Measurements from ENCODE around the gene MTHFD1L. TPM values are rescaled to one million over a fixed set of nuclear protein-coding genes. Genes with fewer than 3 reads are reported as not detected.

MTHFD1L gene
- polyA plus RNA-seq, 2 of the 4 experiments (the other 2 are of a cell fraction), result 27.2 to 63.2 TPM

- Histone ChIP-seq H3K4me3 (no peak overlapping the region), H3K27ac (no peak overlapping the region), H3K4me1 (no peaks in the 10 kb centered on the region), H3K4me2 (no peak overlapping the region), H3K9me3 (no peaks in the 10 kb centered on the region)
- no peak for TF ChIP-seq HES2 (IDR thresholded peaks at IDR 0.05)
- TF ChIP-seq EP300 (IDR thresholded peaks at IDR 0.05), result no peak
- TF ChIP-seq BCL3 (IDR thresholded peaks at IDR 0.05), result no peak
- TF ChIP-seq ZNF302 (CRISPR knock-in tag; IDR thresholded peaks at IDR 0.05), result no peak
- TF ChIP-seq RAD21 (conservative IDR thresholded peaks at IDR 0.05 in 1 of 2, IDR thresholded peaks at IDR 0.05 in 1 of 2), result no peak
- no peak for ATAC-seq
- FAIRE-seq, result no peak
- ChIA-PET POLR2A (no interaction called here), CTCF (interaction anchor here (1.0 to 1.3 kb wide), 2 partner anchors 13 to 215 kb away, joined by 3 read pairs; no protein-coding TSS in a partner anchor)
- no peak for DNase-seq (ENCODE audit: low read depth in 1 of 2, low spot score in 1 of 2)
- WGBS (ENCODE audit: missing lambda C conversion rate), result 86% methylated on average over 8 of the region's 8 CpGs
Observed at GRCh38 chr6:151109361-151109760, 243.9 kb downstream of the MTHFD1L start.

GRCh38 chr6:151109869-151110575 is 244.5 kb downstream of the MTHFD1L start:
- ATAC-seq, result no peak
- CTCF ChIA-PET, result no interaction called here

GRCh38 chr6:151110576-151110905 is 245.0 kb downstream of the MTHFD1L start:
- ATAC-seq (no peak), DNase-seq (ENCODE audit: low read depth in 1 of 2, low spot score in 1 of 2) (no peak), FAIRE-seq (no peak)
- H3K4me3 ChIP-seq, result no peak overlapping the region
- 88% methylated on average over 4 of the region's 4 CpGs for WGBS (ENCODE audit: missing lambda C conversion rate)
- POLR2A ChIA-PET, result interaction anchor here (0.6 kb wide), 1 partner anchor 41 kb away, joined by 4 read pairs; no protein-coding TSS in a partner anchor
- TF ChIP-seq ELK1 (IDR thresholded peaks at IDR 0.05; ENCODE audit: low read depth, low read length) (no peak), KDM1A (IDR thresholded peaks at IDR 0.05; ENCODE audit: low read depth) (no peak), E2F6 (IDR thresholded peaks at IDR 0.05; ENCODE audit: borderline replicate concordance, low read depth) (no peak), EHF (CRISPR knock-in tag; IDR thresholded peaks at IDR 0.05) (no peak), HMGXB4 (CRISPR knock-in tag; IDR thresholded peaks at IDR 0.05; ENCODE audit: borderline replicate concordance) (no peak), REST (IDR thresholded peaks at IDR 0.05) (no peak), CHD4 (IDR thresholded peaks at IDR 0.05; ENCODE audit: borderline replicate concordance) (no peak), POLR2AphosphoS2 (conservative IDR thresholded peaks at IDR 0.05; ENCODE audit: low read length) (no peak), FOXS1 (CRISPR knock-in tag; IDR thresholded peaks at IDR 0.05) (no peak), HOXB5 (CRISPR knock-in tag; IDR thresholded peaks at IDR 0.05) (no peak)
- CTCF ChIA-PET, result no interaction called here
- H3K4me2 ChIP-seq, result no peak overlapping the region
- H3K9me3 ChIP-seq, result no peaks in the 10 kb centered on the region
- H3K4me1 ChIP-seq, result no peaks in the 10 kb centered on the region
- no peak overlapping the region for H3K27ac ChIP-seq

More at GRCh38 chr6:151109869-151110575, 244.5 kb downstream of the MTHFD1L start:
- FAIRE-seq (no peak), DNase-seq (ENCODE audit: low read depth in 1 of 2, low spot score in 1 of 2) (no peak)
- 93% methylated on average over 11 of the region's 11 CpGs for WGBS (ENCODE audit: missing lambda C conversion rate)
- H3K27ac ChIP-seq, result no peak overlapping the region
- POLR2A ChIA-PET, result interaction anchor here (0.6 kb wide), 1 partner anchor 41 kb away, joined by 4 read pairs; no protein-coding TSS in a partner anchor
- H3K4me1 ChIP-seq, result no peaks in the 10 kb centered on the region
- H3K4me2 ChIP-seq, result no peak overlapping the region
- no peak overlapping the region for H3K4me3 ChIP-seq
- TF ChIP-seq CHD2 (IDR thresholded peaks at IDR 0.05; ENCODE audit: low read length, partially characterized antibody) (no peak), FOSL2 (IDR thresholded peaks at IDR 0.05) (no peak), FOSL2 (CRISPR knock-in tag; IDR thresholded peaks at IDR 0.05) (no peak), ATOH8 (CRISPR knock-in tag; IDR thresholded peaks at IDR 0.05; ENCODE audit: low read depth) (no peak)
- no peaks in the 10 kb centered on the region for H3K9me3 ChIP-seq
